PC-9 (cell line): Measurements from ENCODE around the gene DNAAF3.

Experiments used
- EZH2 ChIP-seq: fragments of 200-600 bp; sonication (generic); IDR thresholded peaks from 2 replicates; pipeline ENCODE4 v1.8.0; 2017; ENCODE audit warnings: antibody characterized with exemption, low read depth
- TF ChIP-seq, protein P1 (sequence below): fragments of 200-600 bp; sonication (generic); conservative IDR thresholded peaks from 2 replicates; pipeline ENCODE4 v1.6.1; 2017; ENCODE audit warnings: mixed run types, antibody characterized with exemption, mild to moderate bottlenecking, moderate library complexity

DNA sequence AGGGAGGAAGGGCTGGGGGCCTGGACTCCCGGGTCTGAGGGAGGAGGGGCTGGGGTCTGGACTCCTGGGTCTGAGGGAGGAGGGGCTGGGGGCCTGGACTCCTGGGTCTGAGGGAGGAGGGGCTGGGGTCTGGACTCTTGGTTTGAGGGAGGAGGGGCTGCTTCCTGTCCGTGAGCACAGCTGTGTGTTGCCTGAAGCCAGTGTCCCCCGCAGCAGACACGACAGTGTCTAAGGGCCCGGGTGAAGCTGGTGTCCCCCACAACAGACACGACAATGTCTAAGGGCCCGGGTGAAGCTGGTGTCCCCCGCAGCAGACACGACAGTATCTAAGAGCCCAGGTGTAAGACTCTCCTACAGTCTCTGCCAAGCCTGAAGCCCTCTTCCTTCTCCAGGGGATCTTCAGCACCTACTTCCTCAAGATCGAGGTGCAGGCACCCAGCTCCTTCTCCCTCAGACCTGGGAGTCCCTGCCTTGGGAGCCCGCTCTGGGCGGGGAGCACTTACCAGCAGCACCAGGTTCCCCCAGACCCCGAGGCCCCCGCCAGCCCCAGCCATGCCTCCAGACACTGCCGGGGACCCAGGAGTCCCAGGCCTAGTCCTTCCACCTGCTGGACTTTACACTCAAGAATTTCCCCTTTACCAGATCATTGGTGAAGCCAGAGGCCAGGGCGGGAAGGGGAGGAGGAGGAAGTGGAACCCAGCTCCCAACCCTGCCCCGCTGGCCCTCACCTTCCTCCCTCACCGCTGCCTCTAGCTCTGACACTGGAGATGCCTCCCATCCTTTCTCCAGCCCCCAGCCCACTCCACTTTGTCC lies 42.7 kb upstream of the DNAAF3 start, which contains the start of gene PTPRH:
- TF ChIP-seq, protein P1, sequence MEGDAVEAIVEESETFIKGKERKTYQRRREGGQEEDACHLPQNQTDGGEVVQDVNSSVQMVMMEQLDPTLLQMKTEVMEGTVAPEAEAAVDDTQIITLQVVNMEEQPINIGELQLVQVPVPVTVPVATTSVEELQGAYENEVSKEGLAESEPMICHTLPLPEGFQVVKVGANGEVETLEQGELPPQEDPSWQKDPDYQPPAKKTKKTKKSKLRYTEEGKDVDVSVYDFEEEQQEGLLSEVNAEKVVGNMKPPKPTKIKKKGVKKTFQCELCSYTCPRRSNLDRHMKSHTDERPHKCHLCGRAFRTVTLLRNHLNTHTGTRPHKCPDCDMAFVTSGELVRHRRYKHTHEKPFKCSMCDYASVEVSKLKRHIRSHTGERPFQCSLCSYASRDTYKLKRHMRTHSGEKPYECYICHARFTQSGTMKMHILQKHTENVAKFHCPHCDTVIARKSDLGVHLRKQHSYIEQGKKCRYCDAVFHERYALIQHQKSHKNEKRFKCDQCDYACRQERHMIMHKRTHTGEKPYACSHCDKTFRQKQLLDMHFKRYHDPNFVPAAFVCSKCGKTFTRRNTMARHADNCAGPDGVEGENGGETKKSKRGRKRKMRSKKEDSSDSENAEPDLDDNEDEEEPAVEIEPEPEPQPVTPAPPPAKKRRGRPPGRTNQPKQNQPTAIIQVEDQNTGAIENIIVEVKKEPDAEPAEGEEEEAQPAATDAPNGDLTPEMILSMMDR = no peak
- TF ChIP-seq EZH2 = no peak
